A549 (cell line): Measurements from ENCODE around the gene GSTM5. TPM values are rescaled to one million over a fixed set of nuclear protein-coding genes. Genes with fewer than 3 reads are reported as not detected.
"Not testable (repeated sequence)": the region's sequence is repeated elsewhere in the genome, so short reads cannot be mapped to it uniquely, and the experiment has no call there.

ENCODE experiments used
- ATAC-seq, 2 experiments: fragments of 200-7000 bp in 1 of 2; fragments of >200 bp in 1 of 2; cut with Nextera tagmentation in 1 of 2; cut with Tn5 transposase in 1 of 2; 3 replicates each; pipeline versions ENCODE4 v1.8.0 to v1.9.1; 2018 to 2020; ENCODE audit warnings: mild to moderate bottlenecking in 1 of 2, moderate library complexity in 1 of 2
- CTCF ChIA-PET: fragments of 300-600 bp; sonication (Branson Sonifier 250); formaldehyde crosslinking; extraction: SDS; loops from one replicate; lab custom pipeline; 2021; ENCODE audit warnings: antibody characterized with exemption, inconsistent platforms; lab: Yijun Ruan, JAX
- POLR2A ChIA-PET: fragments of 350-600 bp; formaldehyde crosslinking; extraction: SDS; loops from one replicate; lab custom pipeline; 2021; ENCODE audit warnings: antibody characterized with exemption, inconsistent platforms; lab: Yijun Ruan, JAX
- DNase-seq, 2 experiments: peaks; one replicate each; pipeline versions ENCODE4 v3.0.0 to v3.0.0-alpha.2; 2011 to 2016; ENCODE audit warnings: low read depth in 1 of 2, low spot score in 1 of 2
- FAIRE-seq: peaks from 2 replicates; lab custom pipeline; 2011; peaks lifted over from hg19 to GRCh38; lab: Jason Lieb, UNC
- H3K27ac ChIP-seq, 2 experiments: fragments of >200 bp; sonication (Bioruptor Twin); formaldehyde crosslinking; 3 replicates each; pipeline ENCODE4 v1.5.1; 2016 to 2017
- H3K4me1 ChIP-seq: fragments of >200 bp; sonication (Bioruptor Twin); formaldehyde crosslinking; 3 replicates; pipeline ENCODE4 v1.6.1; 2016
- H3K4me2 ChIP-seq: fragments of >200 bp; sonication (Bioruptor Twin); formaldehyde crosslinking; 3 replicates; pipeline ENCODE4 v1.6.1; 2016
- H3K4me3 ChIP-seq: fragments of >200 bp; sonication (Bioruptor Twin); formaldehyde crosslinking; 3 replicates; pipeline ENCODE4 v1.5.1; 2016
- H3K9me3 ChIP-seq: fragments of >200 bp; sonication (Bioruptor Twin); formaldehyde crosslinking; 3 replicates; pipeline ENCODE4 v1.6.1; 2016
- CEBPB ChIP-seq, 2 experiments: fragments of >200 bp in 1 of 2; sonication (Bioruptor Twin) in 1 of 2; formaldehyde crosslinking in 1 of 2; IDR thresholded peaks; 2 replicates each; pipeline ENCODE4 v1.6.1; 2012 to 2016
- EHMT2 ChIP-seq: fragments of 200-600 bp; sonication (generic); IDR thresholded peaks from 2 replicates; pipeline ENCODE4 v1.6.1; 2016; ENCODE audit warnings: antibody characterized with exemption, low read depth, mild to moderate bottlenecking, moderate library complexity
- FOSL2 ChIP-seq, 2 experiments: fragments of 450-650 bp in 1 of 2; fragments of >200 bp in 1 of 2; sonication (Bioruptor Twin) in 1 of 2; formaldehyde crosslinking; IDR thresholded peaks; 2 replicates each; pipeline versions ENCODE4 v1.5.0 to v1.6.1; 2016 to 2020; ENCODE audit warnings: mild to moderate bottlenecking in 1 of 2, moderate library complexity in 1 of 2
- HES2 ChIP-seq: fragments of >200 bp; sonication (Bioruptor Twin); formaldehyde crosslinking; IDR thresholded peaks from 2 replicates; pipeline ENCODE4 v1.6.1; 2016
- HEYL ChIP-seq: fragments of 250-450 bp; sonication (Bioruptor Pico); IDR thresholded peaks from 2 replicates; pipeline ENCODE4 v1.8.0; 2021; ENCODE audit warnings: mild to moderate bottlenecking, moderate library complexity
- HOXB5 ChIP-seq: fragments of 250-450 bp; sonication (Bioruptor Pico); IDR thresholded peaks from 2 replicates; pipeline ENCODE4 v1.5.0; 2020; ENCODE audit warnings: mild to moderate bottlenecking, moderate library complexity
- JUN ChIP-seq, 2 experiments: fragments of >200 bp; sonication (Bioruptor Twin); formaldehyde crosslinking; IDR thresholded peaks; 2 replicates in 1 of 2; 3 replicates in 1 of 2; pipeline ENCODE4 v1.6.1; 2016 to 2017
- JUNB ChIP-seq: fragments of >200 bp; sonication (Bioruptor Twin); formaldehyde crosslinking; IDR thresholded peaks from 2 replicates; pipeline ENCODE4 v1.6.1; 2016
- KDM1A ChIP-seq: fragments of 200-600 bp; sonication (generic); IDR thresholded peaks from 2 replicates; pipeline ENCODE4 v1.6.1; 2016; ENCODE audit warnings: low read depth, mild to moderate bottlenecking
- MAFK ChIP-seq: fragments of 450-650 bp; IDR thresholded peaks from 2 replicates; pipeline ENCODE4 v1.6.1; 2014; ENCODE audit not compliant: partially characterized antibody
- NFE2L2 ChIP-seq: fragments of 150-350 bp; conservative IDR thresholded peaks from 2 replicates; pipeline ENCODE4 v1.6.1; 2014; ENCODE audit warnings: low read length
- POLR2A ChIP-seq: IDR thresholded peaks from 2 replicates; pipeline ENCODE4 v1.6.1; 2012; ENCODE audit warnings: mild to moderate bottlenecking, low read length
- RARB ChIP-seq: fragments of 250-450 bp; sonication (Bioruptor Pico); IDR thresholded peaks from 2 replicates; pipeline ENCODE4 v1.8.0; 2021; ENCODE audit warnings: mild to moderate bottlenecking, moderate library complexity
- RFX5 ChIP-seq: fragments of 450-650 bp; IDR thresholded peaks from 2 replicates; pipeline ENCODE4 v1.7.1; 2014; ENCODE audit warnings: antibody characterized with exemption, mild to moderate bottlenecking, moderate library complexity
- RNF2 ChIP-seq: fragments of 200-600 bp; sonication (generic); IDR thresholded peaks from 2 replicates; pipeline ENCODE4 v1.6.1; 2016; ENCODE audit warnings: low read depth, mild to moderate bottlenecking, antibody characterized with exemption, moderate library complexity, borderline replicate concordance
- SREBF2 ChIP-seq: fragments of 450-650 bp; IDR thresholded peaks from 2 replicates; pipeline ENCODE4 v1.6.1; 2014; ENCODE audit warnings: mild to moderate bottlenecking, moderate library complexity
- ZSCAN20 ChIP-seq: fragments of 250-450 bp; sonication (Bioruptor Pico); IDR thresholded peaks from 2 replicates; pipeline ENCODE4 v1.8.0; 2022; ENCODE audit warnings: mild to moderate bottlenecking, moderate library complexity
- WGBS: methylation state at CpG from one replicate; pipeline ENCODE4 v1.1.6; 2017; ENCODE audit errors: missing lambda C conversion rate; 5-methylcytosine and 5-hydroxymethylcytosine counted together
- polyA plus RNA-seq, 4 experiments: library from polyadenylated mRNA; depleted of rRNA in 3 of 4; stranded (reverse); fragments of >200 nt; fragmentation: RNase III in 1 of 4; extraction: RNeasy Plus Mini Kit Qiagen cat#74134 plus additional on column Dnase treatment in 1 of 4; gene quantifications; 2 replicates in 3 of 4; 3 replicates in 1 of 4; pipeline ENCODE4 v1.2.3, GENCODE V29; 2011 to 2017
- TF ChIP-seq, protein P1 (sequence below): fragments of 250-450 bp; sonication (Bioruptor Pico); IDR thresholded peaks from 2 replicates; pipeline ENCODE4 v1.5.0; 2020; ENCODE audit warnings: low read depth, mild to moderate bottlenecking, moderate library complexity
- TF ChIP-seq, protein P2 (sequence below): fragments of 450-650 bp; IDR thresholded peaks from 2 replicates; pipeline ENCODE4 v1.6.1; 2014; ENCODE audit warnings: antibody characterized with exemption

The GSTM5 gene
- polyA plus RNA-seq, 2 of the 4 experiments (the other 2 are of a cell fraction): not detected

DNA sequence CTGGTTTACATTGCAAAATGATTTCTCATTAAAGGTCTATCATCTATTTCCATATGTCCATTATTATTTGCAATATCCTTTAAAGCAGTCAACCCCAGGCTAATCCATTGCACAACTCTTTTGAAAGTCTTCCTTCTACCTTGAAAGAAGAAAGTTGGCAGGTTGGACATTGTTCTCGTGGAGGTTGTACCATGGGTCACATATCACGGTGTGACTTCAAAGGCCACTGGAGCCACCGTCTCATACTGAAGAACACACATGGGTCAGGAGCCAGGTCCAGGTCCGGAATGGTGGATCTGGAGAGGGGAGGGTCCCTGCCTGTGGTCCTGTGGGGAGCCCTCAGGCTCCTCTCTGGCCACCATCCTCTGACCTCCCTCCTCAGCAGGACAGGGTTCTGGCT is 26.2 kb upstream of the GSTM5 start:
- no CpG with 5 or more reads among the region's 4 CpGs for WGBS
- FAIRE-seq, CTCF ChIA-PET: not testable (repeated sequence)

GRCh38 chr1:109687109-109687508 is 24.9 kb upstream of the GSTM5 start:
- POLR2A ChIA-PET, H3K9me3 ChIP-seq, H3K4me2 ChIP-seq, FAIRE-seq, DNase-seq, H3K4me3 ChIP-seq, H3K4me1 ChIP-seq, H3K27ac ChIP-seq, ATAC-seq, CTCF ChIA-PET: not testable (repeated sequence)
- WGBS: no CpG with 5 or more reads among the region's 11 CpGs

More for the DNA sequence above, 26.2 kb upstream of the GSTM5 start:
- H3K4me3 ChIP-seq, H3K4me2 ChIP-seq, DNase-seq, POLR2A ChIA-PET, H3K9me3 ChIP-seq, H3K27ac ChIP-seq, ATAC-seq, H3K4me1 ChIP-seq: not testable (repeated sequence)

- H3K4me2 ChIP-seq: no peak within 1 kb of the TSS
- H3K9me3 ChIP-seq: no peaks in the 10 kb centered on the region
- H3K4me1 ChIP-seq: no peaks in the 10 kb centered on the region
- FAIRE-seq (no peak), DNase-seq (no peak)
- CTCF ChIA-PET: no interaction called here
- WGBS: no CpG with 5 or more reads among the region's 46 CpGs
- no peak within 1 kb of the TSS for H3K4me3 ChIP-seq
- POLR2A ChIA-PET: no interaction called here
- TF ChIP-seq FOSL2 (IDR thresholded peaks at IDR 0.05) (no peak), FOSL2 (CRISPR knock-in tag; IDR thresholded peaks at IDR 0.05) (no peak), KDM1A (no peak), JUNB (no peak), POLR2A (no peak), NFE2L2 (no peak), HOXB5 (no peak), RNF2 (no peak), JUN (IDR thresholded peaks at IDR 0.05) (no peak), HES2 (no peak), MAFK (no peak), ZSCAN20 (no peak), CEBPB (IDR thresholded peaks at IDR 0.05) (no peak), EHMT2 (no peak), RFX5 (no peak), SREBF2 (no peak), HEYL (CRISPR knock-in tag) (no peak), RARB (CRISPR knock-in tag) (no peak)
- TF ChIP-seq, protein P1, sequence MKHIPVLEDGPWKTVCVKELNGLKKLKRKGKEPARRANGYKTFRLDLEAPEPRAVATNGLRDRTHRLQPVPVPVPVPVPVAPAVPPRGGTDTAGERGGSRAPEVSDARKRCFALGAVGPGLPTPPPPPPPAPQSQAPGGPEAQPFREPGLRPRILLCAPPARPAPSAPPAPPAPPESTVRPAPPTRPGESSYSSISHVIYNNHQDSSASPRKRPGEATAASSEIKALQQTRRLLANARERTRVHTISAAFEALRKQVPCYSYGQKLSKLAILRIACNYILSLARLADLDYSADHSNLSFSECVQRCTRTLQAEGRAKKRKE (CRISPR knock-in tag): no peak
- TF ChIP-seq, protein P2, sequence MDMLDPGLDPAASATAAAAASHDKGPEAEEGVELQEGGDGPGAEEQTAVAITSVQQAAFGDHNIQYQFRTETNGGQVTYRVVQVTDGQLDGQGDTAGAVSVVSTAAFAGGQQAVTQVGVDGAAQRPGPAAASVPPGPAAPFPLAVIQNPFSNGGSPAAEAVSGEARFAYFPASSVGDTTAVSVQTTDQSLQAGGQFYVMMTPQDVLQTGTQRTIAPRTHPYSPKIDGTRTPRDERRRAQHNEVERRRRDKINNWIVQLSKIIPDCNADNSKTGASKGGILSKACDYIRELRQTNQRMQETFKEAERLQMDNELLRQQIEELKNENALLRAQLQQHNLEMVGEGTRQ: no peak
- TF ChIP-seq, all 56 proteins: peak for 0
- ATAC-seq: no peak
- H3K27ac ChIP-seq: no peak within 1 kb of the TSS
These were observed 24.2 kb upstream of the GSTM5 start, which contains the start of gene GSTM1 for GRCh38 chr1:109687641-109688499. Gene GSTM1, plus strand, starts transcription at chr1:109687817. Its CDS starts 57 bp downstream, at chr1:109687874.
